Right kidney (tissue), 1 donor: Measurements from ENCODE around the gene FGF14.
"Not testable (repeated sequence)": the region's sequence is repeated elsewhere in the genome, so short reads cannot be mapped to it uniquely, and the experiment has no call there.

Experiments used
- DNase-seq: peaks from one replicate; pipeline ENCODE4 v3.0.0-alpha.2; 2016

FGF14 gene

DNA sequence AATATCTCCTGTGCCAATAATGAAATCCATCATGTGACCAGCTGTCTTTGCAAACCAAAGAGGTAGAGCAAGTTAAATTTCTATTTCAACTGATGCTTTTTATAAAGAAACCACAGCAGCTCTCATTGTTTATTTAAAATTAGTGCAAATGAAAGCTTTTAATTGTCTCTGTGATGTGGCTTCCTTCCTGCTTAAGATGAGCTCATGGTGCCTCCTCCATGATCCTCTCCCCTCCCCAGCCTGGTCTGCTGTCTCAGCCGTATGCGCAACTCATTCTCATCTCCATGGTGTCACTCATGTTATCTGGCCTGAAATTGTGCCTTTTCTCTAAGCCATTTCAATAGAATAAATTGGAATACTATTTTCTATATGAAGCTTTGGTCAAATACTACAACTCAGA, 270.6 kb downstream of the FGF14 start:
- no peak for DNase-seq

DNA sequence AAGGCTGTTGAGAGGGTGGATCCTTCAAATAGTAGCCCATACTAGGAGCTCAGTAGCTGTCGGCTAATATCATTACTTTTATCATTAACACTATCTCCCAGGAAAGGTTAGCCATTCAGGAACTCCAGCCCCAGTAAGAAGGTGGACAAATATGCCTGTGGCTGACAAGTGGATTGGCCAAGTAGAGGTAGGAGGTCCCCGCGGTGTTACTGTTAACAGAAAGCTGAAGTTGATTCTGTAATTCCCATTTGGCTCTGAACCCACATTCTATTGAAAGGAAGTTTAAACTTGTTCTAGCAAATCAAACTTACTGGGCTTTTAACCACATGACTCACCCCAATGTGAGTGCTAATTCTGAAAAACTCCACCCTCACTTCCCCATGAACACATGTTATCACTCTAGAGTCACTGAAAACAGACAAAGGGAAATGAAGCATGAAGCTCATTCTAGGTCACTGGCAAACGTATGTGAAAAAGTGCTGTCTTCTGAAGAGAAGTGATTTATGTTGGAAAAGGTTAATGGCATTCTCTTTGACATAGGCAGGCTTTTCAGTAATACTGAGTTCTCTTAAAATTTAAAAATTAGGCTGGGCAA, 273.5 kb downstream of the FGF14 start:
- DNase-seq: no peak

DNA sequence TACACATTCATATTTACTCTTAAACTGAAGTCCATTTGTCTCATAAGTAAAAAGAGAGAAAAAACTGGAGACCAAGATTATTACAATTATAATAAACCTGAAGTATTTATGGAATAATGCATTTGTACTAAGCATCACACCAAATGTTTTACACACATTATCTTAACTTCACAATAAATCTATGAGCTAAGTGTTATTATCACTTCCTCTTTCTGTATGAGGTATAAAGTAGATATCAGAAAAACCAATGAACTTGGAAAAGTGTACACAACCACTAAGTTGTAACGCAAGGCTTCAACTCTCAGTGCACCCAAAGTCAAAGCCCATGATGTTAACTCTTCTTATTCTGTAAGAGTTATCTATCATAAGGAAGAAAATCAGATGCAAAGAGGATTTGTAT, 274.7 kb downstream of the FGF14 start:
- DNase-seq: no peak

DNA sequence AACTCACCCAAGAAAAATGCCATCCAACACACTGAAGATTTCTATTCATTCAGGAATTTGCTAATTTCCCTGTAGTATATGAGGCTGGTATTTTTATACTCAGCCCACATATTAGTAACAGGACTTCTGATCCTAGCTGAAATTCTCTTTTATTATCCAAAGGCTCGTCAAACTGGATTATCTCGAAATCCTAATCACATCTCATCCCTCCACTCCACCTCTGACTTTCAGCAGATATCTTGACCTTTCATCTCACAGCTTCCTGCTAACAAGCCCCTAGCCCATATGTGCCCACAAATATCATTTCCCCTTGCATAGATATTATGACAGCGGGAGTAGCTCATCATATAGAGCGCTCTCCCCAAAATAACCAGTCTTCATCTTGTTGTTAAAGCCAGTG, 279.7 kb downstream of the FGF14 start:
- no peak for DNase-seq

DNA sequence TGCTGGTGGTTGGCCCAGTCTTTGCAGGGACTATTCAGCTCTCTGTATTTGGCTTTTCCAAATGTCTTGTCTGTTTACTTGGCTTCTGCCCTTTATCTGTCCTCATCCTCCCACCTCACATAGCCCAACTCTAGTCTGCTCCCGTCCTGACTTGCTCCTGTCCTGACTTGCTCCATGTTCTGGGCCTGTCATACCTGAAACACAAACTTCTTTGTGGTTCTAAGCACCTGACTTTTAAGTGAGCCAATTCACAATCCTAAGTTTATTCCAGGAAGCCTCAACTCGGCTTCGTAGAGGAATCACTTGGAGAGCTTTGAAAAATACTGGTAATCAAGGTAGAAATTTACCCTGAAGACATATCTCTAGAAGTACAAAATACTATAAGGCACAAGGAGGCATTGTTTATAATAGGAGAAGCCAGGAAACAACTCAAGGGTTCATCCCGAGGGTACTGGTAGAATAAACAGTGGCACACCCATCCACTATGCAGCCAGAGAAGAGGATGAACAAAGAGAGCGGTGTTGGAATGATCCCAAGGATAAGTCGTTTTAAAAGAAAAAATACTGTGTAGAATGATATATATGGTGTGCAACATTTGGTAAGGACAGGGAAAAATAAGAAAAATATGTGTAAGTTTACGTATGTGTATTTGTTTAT, 284.5 kb downstream of the FGF14 start:
- no peak for DNase-seq

DNA sequence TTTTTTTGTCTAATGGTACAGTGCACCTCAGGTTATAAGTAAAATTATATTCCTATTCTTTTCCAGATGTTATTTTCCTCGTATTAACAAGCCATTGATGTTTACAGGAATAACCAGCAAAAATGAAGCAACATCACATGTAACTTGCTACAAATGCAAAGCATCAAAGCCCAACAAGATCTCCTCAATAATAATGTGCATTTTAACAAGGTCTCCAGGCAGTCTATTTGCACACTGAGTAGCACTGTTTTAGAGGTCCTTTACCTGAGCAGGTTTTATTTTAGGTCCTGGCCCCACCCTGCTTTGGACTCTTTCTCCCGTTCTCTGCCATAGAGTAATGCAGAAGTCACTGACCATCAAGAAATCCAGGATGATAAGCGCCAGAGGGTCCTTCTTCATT, 298.4 kb downstream of the FGF14 start:
- DNase-seq: no peak

DNA sequence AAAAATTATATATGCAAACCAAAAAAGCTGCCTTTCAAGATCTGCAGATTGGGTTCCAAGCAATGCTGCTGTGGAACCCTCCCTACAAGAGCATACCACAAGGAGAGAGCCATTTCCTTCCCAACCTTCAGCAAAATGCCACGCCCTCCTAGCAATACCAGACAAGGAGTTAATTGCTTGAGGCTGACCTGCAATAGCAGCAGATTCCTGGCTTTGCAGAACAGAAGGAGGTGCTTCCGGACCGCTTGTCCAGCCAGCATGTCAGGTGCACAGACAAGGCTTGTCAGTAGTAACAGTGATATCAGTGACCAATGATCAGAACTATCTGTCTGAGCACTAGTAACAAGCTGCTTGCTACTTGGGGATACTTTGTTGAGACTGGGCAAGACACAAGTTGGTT, 301.6 kb downstream of the FGF14 start:
- no peak for DNase-seq

DNA sequence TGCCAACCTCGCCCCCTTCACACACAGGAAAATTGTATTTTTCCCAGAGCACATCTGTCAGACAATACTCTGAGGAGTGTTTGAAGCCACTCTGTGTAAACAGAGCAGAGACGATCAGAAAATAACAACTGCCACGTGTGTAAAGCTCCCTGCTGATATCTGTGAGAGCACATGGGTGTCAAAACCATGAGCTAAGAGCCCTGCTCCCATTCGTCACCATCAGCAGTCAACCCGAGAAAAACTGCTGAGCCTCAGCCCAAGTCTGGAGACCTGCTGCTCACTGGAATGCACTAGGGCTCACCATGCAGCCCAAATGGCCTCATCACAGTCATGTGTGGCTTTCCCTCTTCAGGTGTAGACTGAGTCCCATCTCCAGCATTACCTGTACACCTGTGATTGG, 304.1 kb downstream of the FGF14 start:
- DNase-seq: no peak

DNA sequence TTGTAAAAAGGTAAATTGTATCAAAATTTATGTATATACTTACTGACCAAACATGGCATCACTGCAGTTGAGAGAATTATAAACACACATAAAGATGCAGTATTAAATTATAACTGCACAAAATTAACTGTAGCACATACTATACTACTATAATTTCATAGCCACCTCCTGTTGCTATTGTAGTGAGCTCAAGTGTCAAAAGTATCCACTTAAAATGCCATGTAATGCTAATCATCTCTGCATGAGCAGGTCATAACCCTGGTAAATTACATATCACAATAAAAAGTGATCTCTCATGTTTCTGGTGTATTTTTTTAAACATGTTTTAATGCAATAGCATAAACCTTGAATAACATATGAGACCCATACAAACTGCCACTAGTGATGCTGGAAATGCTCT, 308.6 kb downstream of the FGF14 start:
- not testable (repeated sequence) for DNase-seq

DNA sequence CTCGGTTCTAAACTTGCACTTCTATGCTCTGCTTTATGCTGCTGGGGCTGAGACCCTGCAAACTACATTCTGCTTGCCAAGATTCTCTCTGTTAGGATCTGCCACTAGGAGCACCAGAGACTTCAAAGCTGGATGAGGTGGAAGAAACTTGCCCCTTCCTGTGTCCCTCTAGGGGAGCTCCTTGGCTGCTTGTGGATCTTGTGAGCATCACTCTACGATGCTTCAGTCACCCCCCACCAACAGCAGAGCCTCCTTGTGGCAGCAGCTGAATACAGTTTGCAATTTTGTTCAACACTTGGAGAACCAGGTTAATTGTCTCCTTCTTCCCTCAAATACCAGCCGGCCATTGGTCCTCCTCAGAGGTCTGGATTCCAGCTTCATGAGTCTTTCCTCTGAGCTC, 310.6 kb downstream of the FGF14 start:
- no peak for DNase-seq

DNA sequence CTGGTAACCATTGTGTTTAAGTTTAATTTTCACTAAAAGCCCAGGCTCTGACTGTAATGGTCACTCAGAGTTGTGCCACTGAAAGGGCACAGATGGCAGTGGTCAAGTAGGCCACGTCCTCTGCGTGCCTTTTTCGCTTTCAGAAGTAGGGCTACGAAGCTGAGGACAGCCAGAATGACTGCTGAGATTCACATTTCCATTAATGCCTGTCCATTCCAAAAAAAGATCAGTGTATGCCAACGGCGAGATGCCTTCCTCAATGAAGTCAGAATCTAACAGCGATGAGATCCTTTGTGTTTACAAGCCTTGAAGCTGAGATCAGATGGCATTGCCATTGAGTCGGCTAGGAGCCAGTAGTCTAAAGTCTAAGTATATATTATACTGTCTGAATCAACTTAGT, 311.3 kb downstream of the FGF14 start:
- no peak for DNase-seq

DNA sequence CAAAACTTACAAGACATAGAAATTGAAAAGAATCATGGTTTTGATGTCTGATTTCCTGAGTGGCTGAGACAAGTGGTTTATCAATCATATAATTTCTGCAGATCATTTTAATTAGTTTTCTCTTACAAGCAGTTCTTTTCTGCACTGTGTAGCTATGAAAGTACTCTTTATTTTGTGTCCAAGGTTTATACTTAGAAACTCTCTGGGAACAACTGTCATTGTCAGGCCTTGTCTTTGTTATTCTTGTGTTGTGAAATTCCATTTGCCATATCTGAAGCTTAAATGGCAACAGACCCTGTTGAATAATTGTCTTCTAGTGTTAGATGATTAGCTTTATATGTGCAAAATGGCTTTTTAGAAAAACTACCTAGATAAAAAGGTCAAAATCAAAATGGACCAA, 312.1 kb downstream of the FGF14 start:
- no peak for DNase-seq

DNA sequence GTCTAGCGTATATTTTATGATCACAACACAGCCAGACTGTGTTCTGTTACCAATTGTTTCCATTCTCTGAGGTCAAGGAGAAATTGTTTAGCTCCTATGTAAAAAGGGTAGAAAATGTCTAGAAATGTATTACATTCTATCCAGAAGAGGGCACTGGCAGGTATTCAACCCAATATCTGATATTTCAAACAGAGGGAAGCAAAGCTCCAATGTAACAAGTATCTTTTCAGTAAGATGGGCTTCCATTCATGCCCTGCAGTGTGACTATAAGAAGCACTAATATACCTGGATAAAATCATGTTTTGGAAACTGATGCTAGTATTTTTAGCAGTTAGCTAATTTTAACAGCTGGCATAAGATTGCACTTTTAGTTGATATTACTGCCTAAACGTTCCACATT, 312.7 kb downstream of the FGF14 start:
- no peak for DNase-seq

DNA sequence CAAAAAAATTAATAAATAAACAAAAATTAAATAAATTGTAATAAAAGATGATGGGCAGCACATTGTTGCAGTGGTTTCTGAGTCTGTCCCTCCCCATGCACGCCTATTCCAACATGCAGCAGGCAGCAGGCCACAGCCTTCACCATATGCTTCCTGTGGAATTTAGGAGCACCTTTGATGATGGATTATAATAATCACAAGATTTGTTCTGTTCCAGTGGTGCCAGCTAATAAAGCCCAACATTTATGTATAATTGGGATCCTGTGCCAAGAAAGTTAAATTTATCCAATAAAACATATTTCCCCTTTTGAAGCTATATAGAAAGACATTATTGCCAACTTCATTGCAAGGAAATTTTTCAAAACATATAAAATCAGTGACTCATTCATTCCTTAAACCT, 328.6 kb downstream of the FGF14 start:
- no peak for DNase-seq

DNA sequence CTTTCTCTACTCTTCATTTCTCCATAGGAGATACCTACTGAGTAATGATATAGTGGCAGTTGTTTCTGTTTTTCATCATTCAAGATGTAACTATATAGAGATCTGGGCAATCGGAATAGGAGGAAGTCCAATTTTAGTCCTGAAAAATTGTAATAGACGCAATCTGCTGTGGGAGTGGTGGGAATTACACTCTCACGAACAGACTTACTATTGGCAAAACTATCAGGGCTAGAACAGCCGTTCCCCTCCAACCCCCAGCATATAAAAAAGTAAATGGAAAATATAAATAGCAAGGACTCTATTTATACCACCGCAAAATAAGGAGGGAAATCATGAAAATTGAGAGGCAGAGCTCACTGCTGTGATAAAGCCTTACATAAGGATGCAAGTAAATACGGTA, 330.1 kb downstream of the FGF14 start:
- DNase-seq: no peak

DNA sequence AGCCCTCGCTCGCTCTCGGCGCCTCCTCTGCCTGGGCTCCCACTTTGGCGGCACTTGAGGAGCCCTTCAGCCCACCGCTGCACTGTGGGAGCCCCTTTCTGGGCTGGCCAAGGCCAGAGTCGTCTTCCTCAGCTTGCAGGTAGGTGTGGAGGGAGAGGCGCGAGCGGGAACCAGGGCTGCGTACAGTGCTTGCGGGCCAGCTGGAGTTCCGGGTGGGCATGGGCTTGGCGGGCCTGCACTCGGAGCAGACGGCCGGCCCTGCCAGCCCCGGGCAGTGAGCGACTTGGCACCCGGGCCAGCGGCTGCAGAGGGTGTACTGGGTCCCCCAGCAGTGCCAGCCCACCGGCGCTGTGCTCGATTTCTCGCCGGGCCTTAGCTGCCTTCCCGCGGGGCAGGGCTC, 333.5 kb downstream of the FGF14 start:
- DNase-seq: not testable (repeated sequence)

DNA sequence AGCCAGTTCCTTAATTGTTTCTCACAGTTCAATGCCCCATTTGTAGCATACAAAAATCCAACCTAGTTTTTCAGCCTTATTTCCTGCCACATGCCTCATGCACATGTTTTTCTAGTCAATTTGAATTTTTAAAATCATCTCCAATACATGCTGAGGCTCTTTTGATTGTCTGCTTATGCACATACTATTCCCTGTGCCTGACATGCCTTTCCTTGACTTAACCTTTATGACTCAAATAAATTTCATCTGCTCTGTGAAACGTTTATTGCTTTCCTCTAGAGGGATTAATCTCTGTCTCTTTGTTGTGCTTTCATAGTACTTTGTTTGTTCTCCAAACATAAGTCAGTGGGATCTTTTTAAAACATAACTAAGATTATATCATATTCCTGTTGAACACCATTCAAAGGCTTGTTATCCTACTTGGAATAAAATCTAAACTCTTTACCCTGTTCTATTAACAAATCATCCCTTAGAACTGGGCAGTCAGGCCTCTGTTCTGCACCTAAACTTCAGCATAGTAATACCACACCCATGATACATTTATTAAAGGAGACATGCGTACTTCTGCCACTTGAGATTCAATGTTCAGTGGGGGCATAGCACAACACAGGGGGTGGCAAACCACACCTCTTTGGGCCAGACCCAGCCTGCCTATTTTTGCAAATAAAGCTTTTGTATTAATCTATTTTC, 346.6 kb downstream of the FGF14 start:
- no peak for DNase-seq

DNA sequence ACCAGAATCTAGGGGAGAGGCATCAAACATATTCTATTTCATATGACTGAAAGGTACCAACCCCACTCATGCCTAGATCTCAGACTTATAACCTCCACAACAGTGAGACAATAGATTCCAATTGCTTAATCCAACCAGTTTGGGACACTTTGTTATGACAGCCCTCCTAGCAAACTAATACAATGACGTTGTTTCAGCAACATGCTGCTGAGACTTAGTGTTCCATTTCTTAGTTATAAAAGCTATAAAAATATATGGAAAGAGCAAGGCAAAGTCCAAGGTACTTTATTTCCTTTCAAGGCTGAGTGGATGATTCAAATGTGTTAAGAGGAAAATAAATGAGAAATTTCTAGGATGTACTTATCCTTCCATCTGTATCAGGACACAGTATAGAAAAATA, 352.0 kb downstream of the FGF14 start:
- no peak for DNase-seq

DNA sequence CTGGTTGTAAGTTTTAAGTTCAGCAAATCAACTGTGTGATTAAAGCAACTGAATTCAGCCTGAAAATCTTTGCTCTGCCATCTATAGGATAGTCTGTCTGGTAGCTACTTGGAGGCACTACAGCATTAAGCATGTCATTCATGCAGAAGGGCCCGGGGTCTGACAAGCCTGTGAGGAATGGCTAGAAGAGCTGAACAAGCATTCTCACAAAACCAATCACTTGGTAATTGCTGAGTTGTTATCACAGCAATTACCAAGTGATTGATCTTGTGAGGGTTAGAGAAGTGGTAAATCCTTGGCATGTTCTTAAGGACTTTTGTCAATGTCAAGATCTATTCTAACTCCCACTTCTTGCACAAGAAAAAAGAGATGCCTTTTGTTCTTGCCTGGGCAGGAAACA, 356.1 kb downstream of the FGF14 start:
- DNase-seq: no peak

DNA sequence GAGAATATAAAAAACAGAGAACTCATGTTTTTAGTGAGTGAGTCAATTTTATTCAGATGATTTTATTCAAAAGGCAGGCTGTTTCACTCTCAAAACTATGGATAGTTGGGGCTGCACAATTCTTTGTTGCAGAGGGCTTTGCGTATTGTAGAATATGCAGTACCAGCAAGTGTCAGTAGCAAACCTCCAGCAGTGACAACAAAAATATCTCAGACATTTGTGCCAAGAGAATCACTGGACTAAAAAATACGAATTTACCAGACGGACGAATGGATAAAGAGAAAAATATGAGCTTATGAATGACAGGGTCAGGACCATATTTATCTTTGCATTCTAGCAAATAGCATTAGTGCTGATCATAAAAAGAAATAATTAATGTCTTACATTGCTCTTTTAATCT, 359.1 kb downstream of the FGF14 start:
- no peak for DNase-seq

DNA sequence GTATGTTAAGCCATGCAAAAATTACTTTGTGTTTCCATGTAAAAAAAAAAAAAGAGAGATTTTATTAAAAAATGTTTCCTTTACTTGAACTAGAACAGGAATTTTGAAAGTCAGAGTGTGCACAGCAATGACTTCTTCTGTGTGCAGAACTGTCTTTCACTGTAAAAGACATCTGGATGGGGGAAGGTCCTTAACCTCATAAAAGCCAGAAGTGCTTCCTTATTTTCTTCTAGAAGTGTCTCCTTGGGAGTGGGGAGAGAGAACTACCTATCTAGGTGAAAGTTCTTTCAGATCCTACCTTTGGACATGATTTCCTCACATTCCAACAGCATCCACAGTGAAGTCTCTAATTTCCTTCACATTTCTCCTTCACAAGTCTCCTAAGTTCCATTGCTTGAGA, 360.3 kb downstream of the FGF14 start:
- DNase-seq: no peak

DNA sequence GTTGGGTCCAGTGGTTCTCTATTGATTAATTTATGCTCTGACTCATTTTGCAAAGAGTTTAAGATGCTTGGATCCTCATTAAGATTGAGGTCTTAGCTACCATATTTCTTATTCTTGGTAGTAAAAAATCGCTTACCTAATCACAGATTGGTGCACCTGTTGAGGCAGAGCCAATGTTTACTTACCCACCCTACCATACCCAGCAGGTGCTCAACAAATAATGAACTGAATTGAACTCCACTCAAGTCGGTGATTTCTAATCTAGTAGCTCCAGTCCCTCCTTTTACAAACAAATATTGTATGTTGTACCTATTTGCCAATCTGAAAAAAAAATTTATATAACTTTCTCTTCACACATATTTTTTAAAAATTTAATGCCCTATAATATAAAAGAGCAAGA, 361.0 kb downstream of the FGF14 start:
- no peak for DNase-seq

DNA sequence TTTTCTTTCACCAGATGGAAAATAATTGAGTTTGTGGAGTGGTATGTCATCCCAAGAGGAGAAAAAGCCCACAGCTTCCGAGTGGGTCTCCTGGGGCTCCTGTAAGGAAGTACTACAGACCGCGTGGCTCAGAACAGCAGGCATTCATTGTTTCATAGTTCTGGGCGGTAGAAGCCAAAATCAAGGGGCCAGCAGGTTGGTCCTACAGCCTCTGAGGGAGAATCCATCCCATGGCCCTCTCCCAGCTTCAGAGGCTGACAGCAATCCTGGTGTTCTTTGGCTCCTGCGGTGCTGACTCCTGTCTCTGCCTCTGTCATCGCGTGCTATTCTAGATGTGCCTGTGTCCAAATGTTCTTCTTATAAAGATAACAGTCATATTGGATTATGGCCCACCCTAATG, 362.6 kb downstream of the FGF14 start:
- no peak for DNase-seq

DNA sequence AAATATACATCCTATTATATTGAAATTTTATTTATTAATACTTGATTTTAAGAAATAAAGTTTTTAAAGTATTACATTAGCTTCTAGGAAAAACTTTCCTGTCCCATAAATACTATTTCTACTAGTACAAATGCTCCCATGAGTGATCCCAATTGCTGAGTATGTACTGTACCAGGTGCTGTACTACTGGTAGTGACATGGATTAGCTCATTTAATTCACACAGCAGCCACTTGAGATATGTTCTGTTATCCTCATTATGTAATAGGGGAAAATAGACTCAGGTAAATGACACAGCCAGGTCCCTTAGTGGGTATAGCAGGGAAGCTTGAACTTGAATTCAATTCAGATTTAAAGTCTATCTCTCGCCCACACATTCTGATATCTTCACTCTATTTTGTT, 363.1 kb downstream of the FGF14 start:
- no peak for DNase-seq
